Mononuclear cell (primary cell): ENCODE data around the gene TCF7L2. TPM values are rescaled to one million over a fixed set of nuclear protein-coding genes. Genes with fewer than 3 reads are reported as not detected.

Experiments used
- H3K27me3 ChIP-seq: 2 replicates; pipeline ENCODE4 v1.6.0; 2011; ENCODE audit warnings: low read length, control low read depth; ENCODE audit not compliant: insufficient read depth
- H3K4me1 ChIP-seq: 2 replicates; pipeline ENCODE4 v1.5.1; 2011; ENCODE audit warnings: mild to moderate bottlenecking, low read length, control low read depth; ENCODE audit not compliant: insufficient read depth
- H3K4me3 ChIP-seq: 2 replicates; pipeline ENCODE4 v1.5.1; 2011; ENCODE audit warnings: mild to moderate bottlenecking, low read length, moderate library complexity
- H3K9me3 ChIP-seq: 2 replicates; pipeline ENCODE4 v1.5.1; 2011; ENCODE audit warnings: low read depth, mild to moderate bottlenecking, control low read depth, low read length
- total RNA-seq: library from RNA; depleted of rRNA; stranded (reverse); fragments of >200 nt; gene quantifications from one replicate; pipeline ENCODE4 v1.2.3, GENCODE V29; 2012

TCF7L2 gene
- total RNA-seq, 1 donor, result 8.1 TPM

GRCh38 chr10:112988839-112989406 is 38.9 kb downstream of the TCF7L2 start:
- no peak overlapping the region for H3K4me3 ChIP-seq
- peaks cover 25% of the 10 kb centered on the region for H3K27me3 ChIP-seq
- H3K4me1 ChIP-seq, result peaks cover 23% of the 10 kb centered on the region
- H3K9me3 ChIP-seq, result no peaks in the 10 kb centered on the region

- Histone ChIP-seq H3K27me3 (peaks cover 23% of the 10 kb centered on the region), H3K4me3 (no peak overlapping the region), H3K4me1 (peaks cover 22% of the 10 kb centered on the region), H3K9me3 (no peaks in the 10 kb centered on the region)
Observed at GRCh38 chr10:112989826-112990225, 39.8 kb downstream of the TCF7L2 start.

- no peak overlapping the region for H3K4me3 ChIP-seq
- peaks cover 19% of the 10 kb centered on the region for H3K27me3 ChIP-seq
- H3K9me3 ChIP-seq, result no peaks in the 10 kb centered on the region
- H3K4me1 ChIP-seq, result peaks cover 18% of the 10 kb centered on the region
Observed at GRCh38 chr10:112990271-112990670, 40.2 kb downstream of the TCF7L2 start.

- H3K4me1 ChIP-seq, result peaks cover under 1% of the 10 kb centered on the region
- no peaks in the 10 kb centered on the region for H3K9me3 ChIP-seq
- H3K4me3 ChIP-seq, result no peak overlapping the region
- H3K27me3 ChIP-seq, result peaks cover 4% of the 10 kb centered on the region
Observed at GRCh38 chr10:112991888-112992491, 41.9 kb downstream of the TCF7L2 start.

GRCh38 chr10:112996462-112996861 is 46.4 kb downstream of the TCF7L2 start:
- Histone ChIP-seq H3K4me1 (no peaks in the 10 kb centered on the region), H3K9me3 (no peaks in the 10 kb centered on the region), H3K27me3 (no peaks in the 10 kb centered on the region), H3K4me3 (no peak overlapping the region)

- no peaks in the 10 kb centered on the region for H3K9me3 ChIP-seq
- no peaks in the 10 kb centered on the region for H3K4me1 ChIP-seq
- no peak overlapping the region for H3K4me3 ChIP-seq
- H3K27me3 ChIP-seq, result no peaks in the 10 kb centered on the region
Observed at GRCh38 chr10:112999102-112999501, 49.1 kb downstream of the TCF7L2 start.

- H3K4me3 ChIP-seq, result no peak overlapping the region
- no peaks in the 10 kb centered on the region for H3K9me3 ChIP-seq
- no peaks in the 10 kb centered on the region for H3K27me3 ChIP-seq
- peaks cover 3% of the 10 kb centered on the region for H3K4me1 ChIP-seq
Observed at GRCh38 chr10:113000442-113000841, 50.4 kb downstream of the TCF7L2 start.

GRCh38 chr10:113000876-113001598 is 51.0 kb downstream of the TCF7L2 start:
- peaks cover 7% of the 10 kb centered on the region for H3K4me1 ChIP-seq
- H3K9me3 ChIP-seq, result no peaks in the 10 kb centered on the region
- H3K27me3 ChIP-seq, result no peaks in the 10 kb centered on the region
- no peak overlapping the region for H3K4me3 ChIP-seq

GRCh38 chr10:113001599-113002448 is 51.8 kb downstream of the TCF7L2 start:
- no peaks in the 10 kb centered on the region for H3K9me3 ChIP-seq
- peaks cover 13% of the 10 kb centered on the region for H3K4me1 ChIP-seq
- H3K27me3 ChIP-seq, result no peaks in the 10 kb centered on the region
- H3K4me3 ChIP-seq, result no peak overlapping the region

- Histone ChIP-seq H3K4me3 (no peak overlapping the region), H3K4me1 (peaks cover 18% of the 10 kb centered on the region), H3K9me3 (no peaks in the 10 kb centered on the region), H3K27me3 (no peaks in the 10 kb centered on the region)
Observed at GRCh38 chr10:113002449-113002777, 52.4 kb downstream of the TCF7L2 start.

- peaks cover 25% of the 10 kb centered on the region for H3K4me1 ChIP-seq
- no peaks in the 10 kb centered on the region for H3K9me3 ChIP-seq
- H3K27me3 ChIP-seq, result no peaks in the 10 kb centered on the region
- H3K4me3 ChIP-seq, result no peak overlapping the region
Observed at GRCh38 chr10:113003052-113003451, 53.0 kb downstream of the TCF7L2 start.

GRCh38 chr10:113004069-113004618 is 54.1 kb downstream of the TCF7L2 start:
- no peaks in the 10 kb centered on the region for H3K27me3 ChIP-seq
- no peaks in the 10 kb centered on the region for H3K9me3 ChIP-seq
- H3K4me3 ChIP-seq, result no peak overlapping the region
- H3K4me1 ChIP-seq, result peaks cover 27% of the 10 kb centered on the region

- Histone ChIP-seq H3K4me3 (no peak overlapping the region), H3K27me3 (no peaks in the 10 kb centered on the region), H3K9me3 (no peaks in the 10 kb centered on the region), H3K4me1 (peaks cover 27% of the 10 kb centered on the region)
Observed at GRCh38 chr10:113005380-113005779, 55.3 kb downstream of the TCF7L2 start.

- no peaks in the 10 kb centered on the region for H3K27me3 ChIP-seq
- peaks cover 27% of the 10 kb centered on the region for H3K4me1 ChIP-seq
- H3K9me3 ChIP-seq, result no peaks in the 10 kb centered on the region
- H3K4me3 ChIP-seq, result no peak overlapping the region
Observed at GRCh38 chr10:113006656-113007342, 56.8 kb downstream of the TCF7L2 start.
